SK-N-SH treated with all-trans-retinoic acid at 6 μM for 48 hours (cell line): ENCODE results near the gene TAS2R14.

Experiments used
- ATAC-seq: fragments of 200-7000 bp; cut with Tn5 transposase; 3 replicates; pipeline ENCODE4 v1.9.1; 2020; ENCODE audit warnings: mild to moderate bottlenecking, moderate library complexity
- ARNTL ChIP-seq: fragments of 450-650 bp; formaldehyde crosslinking; IDR thresholded peaks from 2 replicates; pipeline ENCODE4 v1.5.0; 2020; ENCODE audit warnings: low read depth, mild to moderate bottlenecking, moderate library complexity, borderline replicate concordance
- BACH2 ChIP-seq: fragments of 250-450 bp; sonication (Bioruptor Pico); IDR thresholded peaks from 2 replicates; pipeline ENCODE4 v1.9.0; 2021; ENCODE audit warnings: mild to moderate bottlenecking, borderline replicate concordance
- CSDC2 ChIP-seq: fragments of 250-450 bp; sonication (Bioruptor Pico); IDR thresholded peaks from 2 replicates; pipeline ENCODE4 v1.5.0; 2020; ENCODE audit warnings: mild to moderate bottlenecking, moderate library complexity
- ESRRG ChIP-seq: fragments of 250-450 bp; sonication (Bioruptor Pico); IDR thresholded peaks from 2 replicates; pipeline ENCODE4 v1.6.1; 2021; ENCODE audit warnings: mild to moderate bottlenecking
- ISL1 ChIP-seq: fragments of 250-450 bp; sonication (Bioruptor Pico); IDR thresholded peaks from 2 replicates; pipeline ENCODE4 v2.1.2; 2022; ENCODE audit warnings: mild to moderate bottlenecking, moderate library complexity
- OSR1 ChIP-seq: fragments of 250-450 bp; sonication (Bioruptor Pico); IDR thresholded peaks from 2 replicates; pipeline ENCODE4 v1.8.0; 2022; ENCODE audit warnings: moderate library complexity, mild to moderate bottlenecking, inconsistent platforms
- POU6F1 ChIP-seq: fragments of 250-450 bp; sonication (Bioruptor Pico); IDR thresholded peaks from 2 replicates; pipeline ENCODE4 v1.8.0; 2021; ENCODE audit warnings: low read depth, mild to moderate bottlenecking, moderate library complexity, borderline replicate concordance
- PPARA ChIP-seq: fragments of 250-450 bp; sonication (Bioruptor Pico); IDR thresholded peaks from 2 replicates; pipeline ENCODE4 v1.5.0; 2020; ENCODE audit warnings: mild to moderate bottlenecking, borderline replicate concordance
- RARB ChIP-seq: fragments of 250-450 bp; sonication (Bioruptor Pico); IDR thresholded peaks from 2 replicates; pipeline ENCODE4 v1.8.0; 2021; ENCODE audit warnings: mild to moderate bottlenecking, moderate library complexity
- SNAI2 ChIP-seq: fragments of 250-450 bp; sonication (Bioruptor Pico); IDR thresholded peaks from 2 replicates; pipeline ENCODE4 v1.5.0; 2020; ENCODE audit warnings: mild to moderate bottlenecking, moderate library complexity
- TCF4 ChIP-seq: fragments of 250-450 bp; sonication (Bioruptor Pico); IDR thresholded peaks from 2 replicates; pipeline ENCODE4 v1.8.0; 2021; ENCODE audit warnings: mild to moderate bottlenecking, moderate library complexity, borderline replicate concordance
- TOX ChIP-seq: fragments of 250-450 bp; sonication (Bioruptor Pico); IDR thresholded peaks from 2 replicates; pipeline ENCODE4 v1.8.0; 2021; ENCODE audit warnings: mild to moderate bottlenecking, moderate library complexity, borderline replicate concordance
- ZC3H10 ChIP-seq: fragments of 250-450 bp; sonication (Bioruptor Pico); IDR thresholded peaks from 2 replicates; pipeline ENCODE4 v1.5.1; 2021; ENCODE audit warnings: mild to moderate bottlenecking, moderate library complexity
- ZNF565 ChIP-seq: fragments of 450-650 bp; formaldehyde crosslinking; conservative IDR thresholded peaks from 2 replicates; pipeline ENCODE4 v1.5.0; 2020; ENCODE audit warnings: low read depth, mild to moderate bottlenecking, moderate library complexity
- ZNF70 ChIP-seq: fragments of 450-650 bp; formaldehyde crosslinking; IDR thresholded peaks from 2 replicates; pipeline ENCODE4 v1.5.0; 2020; ENCODE audit warnings: mild to moderate bottlenecking, moderate library complexity
- ZNF8 ChIP-seq: fragments of 450-650 bp; formaldehyde crosslinking; IDR thresholded peaks from 2 replicates; pipeline ENCODE4 v1.5.0; 2020; ENCODE audit warnings: mild to moderate bottlenecking, moderate library complexity
- TF ChIP-seq, protein P1 (sequence below): fragments of 250-450 bp; sonication (Bioruptor Pico); IDR thresholded peaks from 2 replicates; pipeline ENCODE4 v1.8.0; 2020; ENCODE audit warnings: mild to moderate bottlenecking, moderate library complexity, borderline replicate concordance
- TF ChIP-seq, protein P2 (sequence below): fragments of 250-450 bp; sonication (Bioruptor Pico); IDR thresholded peaks from 2 replicates; pipeline ENCODE4 v1.5.1; 2020; ENCODE audit warnings: low read depth, mild to moderate bottlenecking, moderate library complexity

The TAS2R14 gene

GRCh38 chr12:10967409-10967808 is 28.3 kb upstream of the TAS2R14 start (continued):
- TF ChIP-seq POU6F1 (CRISPR knock-in tag) (no peak), ZNF70 (CRISPR knock-in tag) (no peak)

GRCh38 chr12:10966314-10966713 is 27.3 kb upstream of the TAS2R14 start:
- TF ChIP-seq ZC3H10 (CRISPR knock-in tag) = no peak
- TF ChIP-seq PPARA (CRISPR knock-in tag) = no peak
- TF ChIP-seq, protein P1, sequence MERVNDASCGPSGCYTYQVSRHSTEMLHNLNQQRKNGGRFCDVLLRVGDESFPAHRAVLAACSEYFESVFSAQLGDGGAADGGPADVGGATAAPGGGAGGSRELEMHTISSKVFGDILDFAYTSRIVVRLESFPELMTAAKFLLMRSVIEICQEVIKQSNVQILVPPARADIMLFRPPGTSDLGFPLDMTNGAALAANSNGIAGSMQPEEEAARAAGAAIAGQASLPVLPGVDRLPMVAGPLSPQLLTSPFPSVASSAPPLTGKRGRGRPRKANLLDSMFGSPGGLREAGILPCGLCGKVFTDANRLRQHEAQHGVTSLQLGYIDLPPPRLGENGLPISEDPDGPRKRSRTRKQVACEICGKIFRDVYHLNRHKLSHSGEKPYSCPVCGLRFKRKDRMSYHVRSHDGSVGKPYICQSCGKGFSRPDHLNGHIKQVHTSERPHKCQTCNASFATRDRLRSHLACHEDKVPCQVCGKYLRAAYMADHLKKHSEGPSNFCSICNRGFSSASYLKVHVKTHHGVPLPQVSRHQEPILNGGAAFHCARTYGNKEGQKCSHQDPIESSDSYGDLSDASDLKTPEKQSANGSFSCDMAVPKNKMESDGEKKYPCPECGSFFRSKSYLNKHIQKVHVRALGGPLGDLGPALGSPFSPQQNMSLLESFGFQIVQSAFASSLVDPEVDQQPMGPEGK (CRISPR knock-in tag) = no peak
- no peak for TF ChIP-seq ARNTL (CRISPR knock-in tag)
- TF ChIP-seq, protein P2, sequence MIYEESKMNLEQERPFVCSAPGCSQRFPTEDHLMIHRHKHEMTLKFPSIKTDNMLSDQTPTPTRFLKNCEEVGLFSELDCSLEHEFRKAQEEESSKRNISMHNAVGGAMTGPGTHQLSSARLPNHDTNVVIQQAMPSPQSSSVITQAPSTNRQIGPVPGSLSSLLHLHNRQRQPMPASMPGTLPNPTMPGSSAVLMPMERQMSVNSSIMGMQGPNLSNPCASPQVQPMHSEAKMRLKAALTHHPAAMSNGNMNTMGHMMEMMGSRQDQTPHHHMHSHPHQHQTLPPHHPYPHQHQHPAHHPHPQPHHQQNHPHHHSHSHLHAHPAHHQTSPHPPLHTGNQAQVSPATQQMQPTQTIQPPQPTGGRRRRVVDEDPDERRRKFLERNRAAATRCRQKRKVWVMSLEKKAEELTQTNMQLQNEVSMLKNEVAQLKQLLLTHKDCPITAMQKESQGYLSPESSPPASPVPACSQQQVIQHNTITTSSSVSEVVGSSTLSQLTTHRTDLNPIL (CRISPR knock-in tag) = no peak
- TF ChIP-seq RARB (CRISPR knock-in tag) = no peak
- TF ChIP-seq POU6F1 (CRISPR knock-in tag) = no peak
- no peak for TF ChIP-seq ZNF70 (CRISPR knock-in tag)
- no peak for TF ChIP-seq OSR1 (CRISPR knock-in tag)
- TF ChIP-seq TOX = no peak
- TF ChIP-seq SNAI2 (CRISPR knock-in tag) = no peak
- no peak for TF ChIP-seq ZNF565
- no peak for TF ChIP-seq CSDC2
- no peak for TF ChIP-seq ISL1 (CRISPR knock-in tag)
- no peak for TF ChIP-seq BACH2 (CRISPR knock-in tag)
- no peak for TF ChIP-seq TCF4
- no peak for TF ChIP-seq ESRRG (CRISPR knock-in tag)
- ATAC-seq = no peak

- TF ChIP-seq ZNF70 (CRISPR knock-in tag) (no peak), ESRRG (CRISPR knock-in tag) (no peak), SNAI2 (CRISPR knock-in tag) (no peak), CSDC2 (no peak), TOX (no peak), OSR1 (CRISPR knock-in tag) (no peak), POU6F1 (CRISPR knock-in tag) (no peak), BACH2 (CRISPR knock-in tag) (no peak), ISL1 (CRISPR knock-in tag) (no peak), ZNF8 (CRISPR knock-in tag) (no peak), RARB (CRISPR knock-in tag) (no peak), ARNTL (CRISPR knock-in tag) (no peak)
- TF ChIP-seq, protein P2 (CRISPR knock-in tag) = no peak
- TF ChIP-seq, protein P1 (CRISPR knock-in tag) = no peak
- TF ChIP-seq, all 23 proteins: peak for 0
- no peak for ATAC-seq
These were observed 26.4 kb upstream of the TAS2R14 start for GRCh38 chr12:10965476-10965875.
